ENCODE measurements around the gene FGGY.
"Not testable (repeated sequence)": the region's sequence is repeated elsewhere in the genome, so short reads cannot be mapped to it uniquely, and the experiment has no call there.

The FGGY gene

GRCh38 chr1:59521456-59521855 is 224.6 kb downstream of the FGGY start:
- no peak for DNase-seq

- DNase-seq: no peak
These were observed 226.1 kb downstream of the FGGY start for GRCh38 chr1:59522925-59523505.

- no peak for DNase-seq
These were observed 227.0 kb downstream of the FGGY start for GRCh38 chr1:59523745-59524450.

DNA sequence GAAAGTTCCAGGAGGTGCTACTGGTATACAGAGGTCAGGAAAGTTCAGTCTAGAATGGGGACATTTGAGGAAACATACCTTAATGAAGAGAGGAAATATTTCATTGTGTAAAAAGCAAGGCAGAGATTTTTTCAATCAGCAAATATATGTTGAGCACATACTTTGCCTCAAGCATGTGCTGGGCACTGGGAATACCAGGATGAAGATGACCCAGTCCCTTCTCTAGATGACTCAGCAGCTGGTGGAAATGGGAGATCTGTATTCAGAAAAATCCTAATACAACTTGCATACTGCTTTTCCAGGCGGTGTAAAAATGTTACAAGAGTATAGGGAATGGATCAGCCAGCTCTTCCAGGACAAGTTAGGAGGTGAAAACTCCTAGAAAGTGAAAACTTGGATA is 229.3 kb downstream of the FGGY start:
- no peak for DNase-seq

GRCh38 chr1:59528471-59528870 is 231.6 kb downstream of the FGGY start:
- no peak for DNase-seq

- DNase-seq: no peak
These were observed 232.0 kb downstream of the FGGY start for GRCh38 chr1:59528900-59529299.

DNA sequence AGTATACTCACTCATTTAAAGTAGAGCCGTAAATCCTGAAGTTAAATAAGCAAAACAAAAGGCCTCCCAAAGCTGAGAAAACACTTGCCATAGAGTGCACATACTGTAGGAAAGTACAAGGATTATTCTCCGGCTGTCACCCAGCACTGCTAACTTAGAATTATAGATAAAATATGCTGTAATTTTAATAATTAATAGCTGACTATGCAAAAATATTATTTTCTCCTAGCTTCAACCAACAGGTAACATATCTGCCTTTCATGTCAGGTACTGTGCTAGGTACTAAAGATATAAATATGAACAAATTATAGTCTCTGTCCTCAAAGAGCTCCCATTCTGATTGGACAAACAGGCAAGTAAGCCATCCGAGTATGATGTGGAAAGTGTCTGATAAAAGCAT is 233.2 kb downstream of the FGGY start:
- DNase-seq: no peak

DNA sequence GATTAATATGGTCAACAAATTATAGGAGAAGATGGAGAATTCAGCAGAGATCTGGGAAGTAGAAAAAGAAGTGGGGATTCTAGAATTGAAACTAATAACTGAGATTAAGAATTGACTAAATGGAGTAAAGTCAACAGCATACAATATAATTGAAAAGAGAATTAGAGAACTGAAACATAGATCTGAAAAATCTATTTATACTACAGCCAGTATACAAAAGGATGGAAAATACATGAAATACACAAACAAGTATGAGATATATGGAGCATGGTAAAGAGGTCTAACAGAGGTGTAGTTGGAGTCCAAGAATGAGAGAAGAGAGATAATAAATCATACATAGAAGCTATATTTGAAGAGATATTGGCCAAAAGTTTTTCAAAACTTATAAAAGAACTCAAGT is 235.2 kb downstream of the FGGY start:
- DNase-seq: no peak

- DNase-seq: not testable (repeated sequence)
These were observed 241.6 kb downstream of the FGGY start for GRCh38 chr1:59538476-59538875.

DNA sequence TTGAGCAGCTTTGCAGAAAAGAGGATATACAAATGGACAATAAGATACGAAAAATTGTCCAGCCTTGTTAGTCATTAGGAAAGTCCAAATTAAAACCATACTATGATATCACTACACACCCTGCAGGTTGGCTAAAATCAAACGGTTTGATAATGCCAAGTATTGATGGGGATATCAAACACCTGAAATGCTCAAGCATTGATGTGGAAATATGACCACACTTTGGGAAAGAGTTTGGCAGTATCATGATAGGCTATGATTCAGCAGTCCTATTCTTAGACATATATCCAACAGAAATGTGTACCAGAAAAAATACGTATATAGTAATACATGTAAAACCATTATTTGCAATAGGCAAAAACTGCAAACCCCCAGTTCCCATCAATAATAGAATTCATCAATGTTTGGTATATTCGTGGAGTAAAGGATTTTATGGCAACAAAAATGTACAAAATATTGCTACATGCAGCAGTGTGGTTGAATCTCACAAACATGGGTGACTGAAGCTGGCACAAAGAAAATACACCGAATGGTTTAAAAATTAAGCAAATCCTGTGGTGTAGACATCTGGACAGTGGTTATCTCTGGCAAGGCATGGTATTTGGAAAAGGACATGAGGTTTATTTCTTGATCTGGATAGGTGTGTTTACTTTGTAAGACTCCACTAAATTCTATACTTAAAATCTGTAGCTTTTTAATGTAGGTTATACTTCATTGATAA is 243.2 kb downstream of the FGGY start:
- no peak for DNase-seq

GRCh38 chr1:59541161-59541560 is 244.3 kb downstream of the FGGY start:
- no peak for DNase-seq

DNA sequence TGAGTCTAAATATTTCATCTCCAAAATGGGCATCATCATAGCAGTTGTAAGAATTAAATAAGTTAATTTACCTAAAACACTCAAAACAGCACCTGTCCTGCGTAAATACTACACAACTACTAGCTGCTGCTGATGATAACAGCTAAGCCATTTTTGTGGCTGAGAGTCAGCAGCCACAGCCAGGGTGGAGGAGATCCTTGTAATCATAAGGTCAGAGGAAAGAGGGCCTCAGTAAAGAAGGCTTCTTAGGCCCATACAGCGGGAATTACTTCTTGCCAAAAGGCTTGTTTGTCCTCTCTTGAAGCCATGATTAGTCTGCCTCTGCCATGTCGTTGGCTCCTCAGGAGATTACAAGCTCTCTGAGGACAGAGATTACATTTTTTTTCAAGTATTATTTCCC is 245.0 kb downstream of the FGGY start:
- DNase-seq: no peak

DNA sequence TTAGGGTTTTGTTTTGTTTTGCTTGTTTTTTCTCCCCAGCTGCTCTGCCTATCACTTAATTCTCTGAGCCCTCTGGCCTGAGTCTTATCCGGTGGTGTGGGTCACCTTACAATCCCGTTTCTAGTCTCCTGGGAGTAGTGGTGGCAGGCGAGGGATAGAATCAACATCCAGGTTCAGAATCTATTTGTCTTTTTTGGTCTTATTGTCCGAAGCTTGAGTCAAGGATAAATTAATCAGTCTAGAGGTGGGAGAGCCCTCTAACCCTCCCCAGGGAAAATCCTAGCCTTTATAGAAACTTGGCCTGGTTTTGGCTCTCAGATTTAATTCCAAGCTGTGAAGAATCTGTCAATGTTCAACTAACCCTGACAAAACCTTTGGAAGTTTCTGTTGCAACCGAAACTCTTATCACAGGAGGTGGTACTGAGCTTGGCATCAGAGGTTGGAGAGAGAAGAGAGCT is 246.3 kb downstream of the FGGY start:
- DNase-seq: no peak

GRCh38 chr1:59544615-59545293 is 247.9 kb downstream of the FGGY start:
- no peak for DNase-seq

- no peak for DNase-seq
These were observed 248.9 kb downstream of the FGGY start for GRCh38 chr1:59545830-59546229.

- DNase-seq: no peak
These were observed 252.4 kb downstream of the FGGY start for GRCh38 chr1:59549066-59549837.

DNA sequence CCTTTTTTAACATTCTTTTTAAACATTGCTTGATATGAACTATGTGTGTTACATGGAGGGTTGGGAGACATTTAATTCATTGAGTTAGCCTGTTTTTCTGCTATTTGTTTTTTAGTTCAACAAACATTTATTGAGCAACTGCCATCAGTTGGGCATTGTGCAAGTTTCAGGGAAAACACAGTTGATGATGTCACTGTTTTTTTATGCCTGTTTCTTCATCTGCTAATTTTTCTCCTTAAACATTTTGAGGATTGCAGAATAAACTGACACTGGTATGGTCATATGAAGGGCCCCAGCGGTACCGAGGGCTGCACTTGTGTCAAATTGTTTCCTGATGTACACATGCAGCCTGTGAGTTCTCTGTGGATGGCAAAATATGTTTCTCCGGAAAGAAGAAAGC is 253.0 kb downstream of the FGGY start:
- DNase-seq: no peak

- DNase-seq: no peak
These were observed 255.1 kb downstream of the FGGY start for GRCh38 chr1:59552007-59552406.

DNA sequence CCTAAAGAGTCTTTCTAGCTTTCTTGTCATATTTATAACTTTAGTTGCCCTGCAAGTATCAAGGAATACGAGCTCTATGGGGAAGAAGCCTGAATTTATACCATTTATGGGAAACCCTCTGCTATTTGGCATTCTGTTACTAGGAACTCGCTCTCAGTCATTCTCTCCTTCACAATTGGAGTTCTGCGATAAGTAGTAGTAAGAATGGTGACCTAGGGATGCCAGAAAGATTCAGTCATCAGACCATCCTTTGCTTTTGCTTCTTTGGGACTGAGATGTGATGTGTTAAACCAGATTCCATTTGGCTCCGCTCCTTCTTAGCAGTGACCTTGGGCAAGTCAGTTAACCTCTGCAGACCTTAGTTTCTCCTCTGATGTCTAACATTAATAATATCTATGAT is 256.5 kb downstream of the FGGY start:
- DNase-seq: no peak

GRCh38 chr1:59554011-59554663 is 257.2 kb downstream of the FGGY start:
- DNase-seq: no peak

GRCh38 chr1:59554752-59555151 is 257.9 kb downstream of the FGGY start:
- no peak for DNase-seq

- DNase-seq: no peak
These were observed 259.5 kb downstream of the FGGY start for GRCh38 chr1:59556398-59556797.
